H1 (cell line): Measurements from ENCODE around the gene ITGB4. TPM values are rescaled to one million over a fixed set of nuclear protein-coding genes. Genes with fewer than 3 reads are reported as not detected.

Source experiments
- CTCF ChIA-PET: fragments of 300-600 bp; sonication (Branson Sonifier 250); formaldehyde crosslinking; loops from one replicate; lab custom pipeline; 2021; ENCODE audit not compliant: partially characterized antibody; lab: Charles Lee
- POLR2A ChIA-PET: fragments of 300-600 bp; sonication (Branson Sonifier 250); formaldehyde crosslinking; loops from one replicate; lab custom pipeline; 2021; ENCODE audit warnings: inconsistent platforms; ENCODE audit not compliant: partially characterized antibody; lab: Charles Lee
- DNase-seq, 2 experiments: peaks; one replicate each; pipeline versions ENCODE4 v3.0.0 to v3.0.0-alpha.2; 2010 to 2022; ENCODE audit warnings: low spot score in 2 of 2, low read depth in 1 of 2, mixed read lengths in 1 of 2
- FAIRE-seq: peaks from 2 replicates; lab custom pipeline; 2011; peaks lifted over from hg19 to GRCh38; lab: Jason Lieb, UNC
- H2AFZ ChIP-seq: 2 replicates; pipeline ENCODE4 v1.8.1; 2012; ENCODE audit warnings: low read length, inconsistent platforms
- H2AK5ac ChIP-seq: 2 replicates; pipeline ENCODE4 v1.6.1; 2013; ENCODE audit warnings: low read depth, low read length
- H2BK120ac ChIP-seq: replicated peaks from 2 replicates; pipeline ENCODE3; 2013; ENCODE audit warnings: low read depth, low read length, inconsistent platforms
- H2BK12ac ChIP-seq: 2 replicates; pipeline ENCODE4 v1.6.1; 2013; ENCODE audit warnings: low read depth, low read length
- H2BK15ac ChIP-seq: 2 replicates; pipeline ENCODE4 v1.6.1; 2013; ENCODE audit warnings: low read length
- H2BK20ac ChIP-seq: 2 replicates; pipeline ENCODE4 v1.6.1; 2013; ENCODE audit warnings: low read length
- H2BK5ac ChIP-seq: 2 replicates; pipeline ENCODE4 v1.6.1; 2013; ENCODE audit warnings: low read depth, low read length
- H3K14ac ChIP-seq: 2 replicates; pipeline ENCODE4 v1.6.1; 2013; ENCODE audit warnings: inconsistent platforms; ENCODE audit not compliant: insufficient read length
- H3K18ac ChIP-seq: 2 replicates; pipeline ENCODE4 v1.6.1; 2013; ENCODE audit warnings: low read length; ENCODE audit errors: extremely low read depth
- H3K23ac ChIP-seq: 2 replicates; pipeline ENCODE4 v1.6.1; 2013; ENCODE audit warnings: inconsistent platforms; ENCODE audit not compliant: insufficient read length
- H3K23me2 ChIP-seq: 2 replicates; pipeline ENCODE4 v1.6.1; 2013; ENCODE audit warnings: low read depth, low read length
- H3K27ac ChIP-seq: 2 replicates; pipeline ENCODE4 v1.6.1; 2011; ENCODE audit warnings: low read depth, low read length, inconsistent platforms
- H3K27me3 ChIP-seq, 4 experiments: replicated peaks in 1 of 4; 1 replicate in 1 of 4; 2 replicates in 3 of 4; pipeline versions ENCODE4 v1.6.1 to v1.8.1; 2011 to 2013; ENCODE audit warnings: low read length in 3 of 4, mild to moderate bottlenecking in 3 of 4, inconsistent platforms in 2 of 4, mixed read lengths in 2 of 4, moderate library complexity in 1 of 4; ENCODE audit not compliant: control insufficient read depth in 3 of 4, insufficient read depth in 3 of 4; ENCODE audit errors: extremely low read depth in 1 of 4
- H3K36me3 ChIP-seq, 4 experiments: 2 replicates each; pipeline versions ENCODE4 v1.6.1 to v1.8.1; 2011 to 2013; ENCODE audit warnings: mild to moderate bottlenecking in 4 of 4, low read length in 3 of 4, moderate library complexity in 2 of 4, control low read depth in 1 of 4, inconsistent platforms in 1 of 4; ENCODE audit not compliant: insufficient read depth in 4 of 4, control insufficient read depth in 2 of 4
- H3K4ac ChIP-seq: replicated peaks from 2 replicates; pipeline ENCODE3; 2013; ENCODE audit warnings: low read length, low read depth, mixed read lengths, inconsistent platforms; ENCODE audit not compliant: insufficient read length
- H3K4me1 ChIP-seq, 4 experiments: replicated peaks in 1 of 4; 1 replicate in 1 of 4; 2 replicates in 3 of 4; pipeline versions ENCODE4 v1.6.1 to v1.8.1; 2011 to 2013; ENCODE audit warnings: low read length in 3 of 4, inconsistent platforms in 2 of 4, mixed read lengths in 1 of 4; ENCODE audit not compliant: insufficient read depth in 4 of 4, control insufficient read depth in 3 of 4
- H3K4me2 ChIP-seq, 2 experiments: 2 replicates each; pipeline versions ENCODE4 v1.6.1 to v1.8.1; 2011 to 2013; ENCODE audit warnings: low read depth in 2 of 2, low read length in 2 of 2, control low read depth in 1 of 2, inconsistent platforms in 1 of 2, mild to moderate bottlenecking in 1 of 2; ENCODE audit not compliant: insufficient read depth in 1 of 2
- H3K4me3 ChIP-seq, 4 experiments: fragments of 200-600, 300-600 bp in 1 of 4; sonication (generic), shearing (Covaris generic), sonication (Bioruptor Twin) in 1 of 4; 2 replicates each; pipeline versions ENCODE4 v1.5.1 to v1.8.1; 2011 to 2016; ENCODE audit warnings: low read length in 4 of 4, low read depth in 3 of 4, control low read depth in 2 of 4, inconsistent platforms in 2 of 4, mild to moderate bottlenecking in 2 of 4, mixed read lengths in 1 of 4, moderate library complexity in 1 of 4; ENCODE audit not compliant: insufficient read depth in 2 of 4; ENCODE audit errors: extremely low read depth in 1 of 4
- H3K56ac ChIP-seq: replicated peaks from 2 replicates; pipeline ENCODE3; 2013; ENCODE audit warnings: low read depth, mild to moderate bottlenecking, mixed read lengths, low read length, inconsistent platforms; ENCODE audit not compliant: insufficient read length
- H3K79me1 ChIP-seq: 2 replicates; pipeline ENCODE4 v1.6.1; 2013; ENCODE audit warnings: low read depth, low read length, control low read depth
- H3K79me2 ChIP-seq, 2 experiments: 2 replicates each; pipeline versions ENCODE4 v1.6.1 to v1.8.1; 2012 to 2013; ENCODE audit warnings: low read length in 2 of 2, mild to moderate bottlenecking in 2 of 2, inconsistent platforms in 1 of 2; ENCODE audit not compliant: insufficient read depth in 2 of 2, control insufficient read depth in 1 of 2
- H3K9ac ChIP-seq, 4 experiments: replicated peaks in 1 of 4; 1 replicate in 1 of 4; 2 replicates in 3 of 4; pipeline versions ENCODE4 v1.6.1 to v1.8.1; 2011 to 2013; ENCODE audit warnings: low read depth in 3 of 4, low read length in 3 of 4, control low read depth in 2 of 4, mild to moderate bottlenecking in 2 of 4, moderate library complexity in 2 of 4, inconsistent platforms in 1 of 4; ENCODE audit errors: extremely low read depth in 1 of 4
- H3K9me3 ChIP-seq, 2 experiments: 2 replicates each; pipeline versions ENCODE4 v1.6.1 to v1.8.1; 2012 to 2013; ENCODE audit warnings: mild to moderate bottlenecking in 2 of 2, moderate library complexity in 2 of 2, control low read depth in 1 of 2, inconsistent platforms in 1 of 2, low read depth in 1 of 2, low read length in 1 of 2, mixed read lengths in 1 of 2; ENCODE audit not compliant: insufficient read depth in 2 of 2
- H4K20me1 ChIP-seq, 2 experiments: replicated peaks in 1 of 2; 2 replicates each; pipeline versions ENCODE3 to v1.8.1; 2011 to 2013; ENCODE audit warnings: inconsistent platforms in 2 of 2, low read length in 2 of 2, mild to moderate bottlenecking in 1 of 2; ENCODE audit not compliant: insufficient read depth in 2 of 2, control insufficient read depth in 1 of 2
- H4K5ac ChIP-seq: 2 replicates; pipeline ENCODE4 v1.6.1; 2013; ENCODE audit warnings: low read length, low read depth, mixed read lengths, inconsistent platforms; ENCODE audit not compliant: insufficient read length
- H4K8ac ChIP-seq: 2 replicates; pipeline ENCODE4 v1.8.0; 2013; ENCODE audit warnings: mild to moderate bottlenecking, moderate library complexity, low read length, inconsistent platforms; ENCODE audit not compliant: insufficient read depth; ENCODE audit errors: extremely low read depth
- H4K91ac ChIP-seq: replicated peaks from 2 replicates; pipeline ENCODE3; 2013; ENCODE audit warnings: low read length, mixed read lengths, inconsistent platforms; ENCODE audit not compliant: insufficient read length
- FOSL1 ChIP-seq: IDR thresholded peaks from 2 replicates; pipeline ENCODE4 v1.6.1; 2011; ENCODE audit warnings: mild to moderate bottlenecking, low read depth, low read length, moderate library complexity; ENCODE audit not compliant: insufficient read depth
- KDM1A ChIP-seq: fragments of 200-600, 300-600 bp; sonication (generic); IDR thresholded peaks from 2 replicates; pipeline ENCODE4 v1.7.1; 2016; ENCODE audit warnings: mild to moderate bottlenecking, low read length, borderline replicate concordance
- SRF ChIP-seq: IDR thresholded peaks from 2 replicates; pipeline ENCODE4 v1.6.1; 2011; ENCODE audit warnings: mild to moderate bottlenecking, low read depth, low read length, moderate library complexity
- TEAD4 ChIP-seq: IDR thresholded peaks from 2 replicates; pipeline ENCODE4 v1.6.1; 2012; ENCODE audit warnings: low read depth, low read length, inconsistent platforms, mixed read lengths
- ZNF274 ChIP-seq: IDR thresholded peaks from 2 replicates; pipeline ENCODE4 v1.7.0; 2012; ENCODE audit warnings: low read length, borderline replicate concordance; ENCODE audit errors: extremely low read depth
- WGBS, 2 experiments: shearing (Covaris generic) in 1 of 2; methylation state at CpG; one replicate each; pipeline versions ENCODE4 v1.1.6 to v1.1.7; 2013 to 2015; ENCODE audit warnings: low lambda C conversion rate in 2 of 2, mixed read lengths in 2 of 2, inconsistent platforms in 1 of 2, low coverage in 1 of 2, missing lambda C conversion rate in 1 of 2; ENCODE audit not compliant: insufficient replicate concordance in 2 of 2, insufficient coverage in 1 of 2, insufficient read length in 1 of 2; ENCODE audit errors: extremely low coverage in 1 of 2, missing lambda C conversion rate in 1 of 2; 5-methylcytosine and 5-hydroxymethylcytosine counted together
- polyA plus RNA-seq, 7 experiments: library from polyadenylated mRNA; depleted of rRNA in 3 of 7; stranded (reverse) in 5 of 7; unstranded in 2 of 7; fragments of >200 nt in 5 of 7; fragments of 200-250 nt in 2 of 7; gene quantifications; 1 replicate in 5 of 7; 2 replicates in 1 of 7; 4 replicates in 1 of 7; pipeline versions ENCODE4 v1.2.1 to v1.2.3, GENCODE V29; 2011 to 2013; ENCODE audit warnings: missing spikeins in 2 of 7, mixed read lengths in 2 of 7
- total RNA-seq: library from RNA; stranded (reverse); fragmentation: NEBNext Ultra II Directional; extraction: Animal tissue kit (Norgen Biotek cat#: 25700); gene quantifications from 2 replicates; pipeline ENCODE4 v1.2.1, GENCODE V29; 2021
- TF ChIP-seq, protein P1 (sequence below), 3 experiments: IDR thresholded peaks; 1 replicate in 2 of 3; 2 replicates in 1 of 3; pipeline versions ENCODE4 v1.5.1 to v1.6.1; 2011; ENCODE audit warnings: low read length in 3 of 3, mild to moderate bottlenecking in 3 of 3, inconsistent platforms in 2 of 3, low read depth in 1 of 3, moderate library complexity in 1 of 3; ENCODE audit not compliant: insufficient read depth in 1 of 3; ENCODE audit errors: control extremely low read depth in 1 of 3
- TF ChIP-seq, protein P2 (sequence below): IDR thresholded peaks from 2 replicates; pipeline ENCODE4 v1.6.1; 2012; ENCODE audit warnings: inconsistent platforms

The ITGB4 gene
- total and polyA plus RNA-seq, 2 of the 8 experiments (the other 6 are each of a cell fraction or from before 2014, with no cell fraction given) = 5.2 to 5.6 TPM

GRCh38 chr17:75758131-75758905 lies 37.1 kb downstream of the ITGB4 start:
- Histone ChIP-seq H2BK15ac (no peak overlapping the region; the same call in 1 of the 2 replicates), H4K5ac (no peak overlapping the region), H3K14ac (no peak overlapping the region), H4K91ac (no peak overlapping the region), H3K36me3 (no peaks in the 10 kb centered on the region), H3K79me2 (no peaks in the 10 kb centered on the region), H3K27me3 (peaks cover 0 to 2% (median 0%) of the 10 kb centered on the region in 4 experiments; a peak in 2 of 7 replicates), H4K20me1 (peaks cover 0 to 4% of the 10 kb centered on the region in 2 experiments), H3K56ac (no peak overlapping the region), H2AK5ac (no peak overlapping the region), H2BK120ac (no peak overlapping the region), H3K9ac (no peak overlapping the region), H4K8ac (peak overlapping the region; percentile 11; the same call in 1 of the 2 replicates), H3K79me1 (no peaks in the 10 kb centered on the region), H3K27ac (no peak overlapping the region), H2BK5ac (no peak overlapping the region), H2BK12ac (no peak overlapping the region), H2BK20ac (no peak overlapping the region), H3K23ac (no peak overlapping the region), H3K9me3 (no peaks in the 10 kb centered on the region), H3K4me1 (peaks cover 0 to 5% (median 2%) of the 10 kb centered on the region in 4 experiments; a peak in 4 of 7 replicates), H3K4ac (no peak overlapping the region), H3K23me2 (no peaks in the 10 kb centered on the region; the same call in 1 of the 2 replicates), H3K18ac (no peak overlapping the region), H3K4me2 (no peak overlapping the region; a peak in 1 of 4 replicates), H3K4me3 (no peak overlapping the region), H2AFZ (no peak overlapping the region)
- DNase-seq (no peak), FAIRE-seq (no peak)
- WGBS, 2 experiments = 89% methylated on average over 31 of the region's 41 CpGs; no CpG with 5 or more reads in 1 of the 2 experiments
- POLR2A ChIA-PET = interaction anchor here (0.6 to 15.1 kb wide), 5 partner anchors 13 to 799 kb away, joined by 3 to 425 read pairs (median 3); a partner anchor contains a TSS
- CTCF ChIA-PET = interaction anchor here (0.9 to 19.5 kb wide), 10 partner anchors 6 to 168 kb away, joined by 3 to 359 read pairs (median 3); partner anchors contain the start of gene UNK
- no peak for TF ChIP-seq KDM1A
- no peak for TF ChIP-seq SRF
- no peak for TF ChIP-seq FOSL1
- TF ChIP-seq ZNF274 = no peak
- TF ChIP-seq TEAD4 = no peak
- TF ChIP-seq, protein P1, sequence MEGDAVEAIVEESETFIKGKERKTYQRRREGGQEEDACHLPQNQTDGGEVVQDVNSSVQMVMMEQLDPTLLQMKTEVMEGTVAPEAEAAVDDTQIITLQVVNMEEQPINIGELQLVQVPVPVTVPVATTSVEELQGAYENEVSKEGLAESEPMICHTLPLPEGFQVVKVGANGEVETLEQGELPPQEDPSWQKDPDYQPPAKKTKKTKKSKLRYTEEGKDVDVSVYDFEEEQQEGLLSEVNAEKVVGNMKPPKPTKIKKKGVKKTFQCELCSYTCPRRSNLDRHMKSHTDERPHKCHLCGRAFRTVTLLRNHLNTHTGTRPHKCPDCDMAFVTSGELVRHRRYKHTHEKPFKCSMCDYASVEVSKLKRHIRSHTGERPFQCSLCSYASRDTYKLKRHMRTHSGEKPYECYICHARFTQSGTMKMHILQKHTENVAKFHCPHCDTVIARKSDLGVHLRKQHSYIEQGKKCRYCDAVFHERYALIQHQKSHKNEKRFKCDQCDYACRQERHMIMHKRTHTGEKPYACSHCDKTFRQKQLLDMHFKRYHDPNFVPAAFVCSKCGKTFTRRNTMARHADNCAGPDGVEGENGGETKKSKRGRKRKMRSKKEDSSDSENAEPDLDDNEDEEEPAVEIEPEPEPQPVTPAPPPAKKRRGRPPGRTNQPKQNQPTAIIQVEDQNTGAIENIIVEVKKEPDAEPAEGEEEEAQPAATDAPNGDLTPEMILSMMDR (IDR thresholded peaks at IDR 0.05; ENCODE audit: control extremely low read depth in 1 of 3, insufficient read depth in 1 of 3, low read depth in 1 of 3, low read length in 3 of 3) = peak; percentile 49 to 69 (median 53); a peak in 3 of 4 replicates
- TF ChIP-seq, protein P2, sequence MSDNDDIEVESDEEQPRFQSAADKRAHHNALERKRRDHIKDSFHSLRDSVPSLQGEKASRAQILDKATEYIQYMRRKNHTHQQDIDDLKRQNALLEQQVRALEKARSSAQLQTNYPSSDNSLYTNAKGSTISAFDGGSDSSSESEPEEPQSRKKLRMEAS = peak; percentile 40
